NCI-H1930 (cell line): ENCODE data around the gene CERT1.
"Not testable (repeated sequence)": the region's sequence is repeated elsewhere in the genome, so short reads cannot be mapped to it uniquely, and the experiment has no call there.

Experiments used
- DNase-seq, 2 experiments: peaks; one replicate each; lab custom pipeline; 2025; lab: John Stamatoyannopoulos, UW

The CERT1 gene

GRCh38 chr5:75522542-75522941 lies 11.1 kb upstream of the CERT1 start:
- DNase-seq: no peak

GRCh38 chr5:75522025-75522424 lies 10.6 kb upstream of the CERT1 start:
- no peak for DNase-seq

- no peak for DNase-seq
Measured at GRCh38 chr5:75521195-75521594, 9.8 kb upstream of the CERT1 start.

GRCh38 chr5:75519761-75520160 lies 8.3 kb upstream of the CERT1 start:
- DNase-seq: no peak

GRCh38 chr5:75514323-75514722 lies 2.9 kb upstream of the CERT1 start:
- no peak for DNase-seq

GRCh38 chr5:75513841-75514240 lies 2.4 kb upstream of the CERT1 start:
- no peak for DNase-seq

GRCh38 chr5:75512383-75513074 lies 1.1 kb upstream of the CERT1 start:
- DNase-seq: no peak

- DNase-seq: no peak
Measured at GRCh38 chr5:75510836-75511434, 494 bp downstream of the CERT1 start.

GRCh38 chr5:75510417-75510835 lies 1.0 kb downstream of the CERT1 start:
- DNase-seq: no peak

- no peak for DNase-seq
Measured at GRCh38 chr5:75509956-75510355, 1.5 kb downstream of the CERT1 start.

- no peak for DNase-seq
Measured at GRCh38 chr5:75509546-75509945, 1.9 kb downstream of the CERT1 start.

- DNase-seq: no peak
Measured at GRCh38 chr5:75507841-75508240, 3.6 kb downstream of the CERT1 start.

GRCh38 chr5:75505112-75505511 lies 6.3 kb downstream of the CERT1 start:
- DNase-seq: not testable (repeated sequence)

GRCh38 chr5:75498875-75499274 lies 12.6 kb downstream of the CERT1 start:
- DNase-seq: not testable (repeated sequence)

GRCh38 chr5:75498208-75498777 lies 13.1 kb downstream of the CERT1 start:
- DNase-seq: no peak

GRCh38 chr5:75496026-75496425 lies 15.4 kb downstream of the CERT1 start:
- no peak for DNase-seq

GRCh38 chr5:75491621-75492020 lies 19.8 kb downstream of the CERT1 start:
- DNase-seq: no peak

- not testable (repeated sequence) for DNase-seq
Measured at GRCh38 chr5:75489847-75490246, 21.6 kb downstream of the CERT1 start.

GRCh38 chr5:75484605-75485004 lies 26.8 kb downstream of the CERT1 start:
- DNase-seq: no peak

- DNase-seq: no peak
Measured at GRCh38 chr5:75482482-75482881, 28.9 kb downstream of the CERT1 start.

- DNase-seq: no peak
Measured at GRCh38 chr5:75481024-75481423, 30.4 kb downstream of the CERT1 start.

- DNase-seq: no peak
Measured at GRCh38 chr5:75475364-75475763, 36.1 kb downstream of the CERT1 start.

- no peak for DNase-seq
Measured at GRCh38 chr5:75473463-75473862, 38.0 kb downstream of the CERT1 start.

- DNase-seq: no peak
Measured at GRCh38 chr5:75472973-75473372, 38.5 kb downstream of the CERT1 start.
